H1 (cell line): ENCODE results near the gene GFOD1. TPM values are rescaled to one million over a fixed set of nuclear protein-coding genes. Genes with fewer than 3 reads are reported as not detected.

Source experiments
- CTCF ChIA-PET: fragments of 300-600 bp; sonication (Branson Sonifier 250); formaldehyde crosslinking; loops from one replicate; lab custom pipeline; 2021; ENCODE audit not compliant: partially characterized antibody; lab: Charles Lee
- POLR2A ChIA-PET: fragments of 300-600 bp; sonication (Branson Sonifier 250); formaldehyde crosslinking; loops from one replicate; lab custom pipeline; 2021; ENCODE audit warnings: inconsistent platforms; ENCODE audit not compliant: partially characterized antibody; lab: Charles Lee
- DNase-seq, 2 experiments: peaks; one replicate each; pipeline versions ENCODE4 v3.0.0 to v3.0.0-alpha.2; 2010 to 2022; ENCODE audit warnings: low spot score in 2 of 2, low read depth in 1 of 2, mixed read lengths in 1 of 2
- FAIRE-seq: peaks from 2 replicates; lab custom pipeline; 2011; peaks lifted over from hg19 to GRCh38; lab: Jason Lieb, UNC
- H2AFZ ChIP-seq: 2 replicates; pipeline ENCODE4 v1.8.1; 2012; ENCODE audit warnings: low read length, inconsistent platforms
- H2AK5ac ChIP-seq: 2 replicates; pipeline ENCODE4 v1.6.1; 2013; ENCODE audit warnings: low read depth, low read length
- H2BK120ac ChIP-seq: replicated peaks from 2 replicates; pipeline ENCODE3; 2013; ENCODE audit warnings: low read depth, low read length, inconsistent platforms
- H2BK12ac ChIP-seq: 2 replicates; pipeline ENCODE4 v1.6.1; 2013; ENCODE audit warnings: low read depth, low read length
- H2BK15ac ChIP-seq: 2 replicates; pipeline ENCODE4 v1.6.1; 2013; ENCODE audit warnings: low read length
- H2BK20ac ChIP-seq: 2 replicates; pipeline ENCODE4 v1.6.1; 2013; ENCODE audit warnings: low read length
- H2BK5ac ChIP-seq: 2 replicates; pipeline ENCODE4 v1.6.1; 2013; ENCODE audit warnings: low read depth, low read length
- H3K14ac ChIP-seq: 2 replicates; pipeline ENCODE4 v1.6.1; 2013; ENCODE audit warnings: inconsistent platforms; ENCODE audit not compliant: insufficient read length
- H3K18ac ChIP-seq: 2 replicates; pipeline ENCODE4 v1.6.1; 2013; ENCODE audit warnings: low read length; ENCODE audit errors: extremely low read depth
- H3K23ac ChIP-seq: 2 replicates; pipeline ENCODE4 v1.6.1; 2013; ENCODE audit warnings: inconsistent platforms; ENCODE audit not compliant: insufficient read length
- H3K23me2 ChIP-seq: 2 replicates; pipeline ENCODE4 v1.6.1; 2013; ENCODE audit warnings: low read depth, low read length
- H3K27ac ChIP-seq: 2 replicates; pipeline ENCODE4 v1.6.1; 2011; ENCODE audit warnings: low read depth, low read length, inconsistent platforms
- H3K27me3 ChIP-seq, 4 experiments: replicated peaks in 1 of 4; 1 replicate in 1 of 4; 2 replicates in 3 of 4; pipeline versions ENCODE4 v1.6.1 to v1.8.1; 2011 to 2013; ENCODE audit warnings: low read length in 3 of 4, mild to moderate bottlenecking in 3 of 4, inconsistent platforms in 2 of 4, mixed read lengths in 2 of 4, moderate library complexity in 1 of 4; ENCODE audit not compliant: control insufficient read depth in 3 of 4, insufficient read depth in 3 of 4; ENCODE audit errors: extremely low read depth in 1 of 4
- H3K36me3 ChIP-seq, 4 experiments: 2 replicates each; pipeline versions ENCODE4 v1.6.1 to v1.8.1; 2011 to 2013; ENCODE audit warnings: mild to moderate bottlenecking in 4 of 4, low read length in 3 of 4, moderate library complexity in 2 of 4, control low read depth in 1 of 4, inconsistent platforms in 1 of 4; ENCODE audit not compliant: insufficient read depth in 4 of 4, control insufficient read depth in 2 of 4
- H3K4ac ChIP-seq: replicated peaks from 2 replicates; pipeline ENCODE3; 2013; ENCODE audit warnings: low read length, low read depth, mixed read lengths, inconsistent platforms; ENCODE audit not compliant: insufficient read length
- H3K4me1 ChIP-seq, 4 experiments: replicated peaks in 1 of 4; 1 replicate in 1 of 4; 2 replicates in 3 of 4; pipeline versions ENCODE4 v1.6.1 to v1.8.1; 2011 to 2013; ENCODE audit warnings: low read length in 3 of 4, inconsistent platforms in 2 of 4, mixed read lengths in 1 of 4; ENCODE audit not compliant: insufficient read depth in 4 of 4, control insufficient read depth in 3 of 4
- H3K4me2 ChIP-seq, 2 experiments: 2 replicates each; pipeline versions ENCODE4 v1.6.1 to v1.8.1; 2011 to 2013; ENCODE audit warnings: low read depth in 2 of 2, low read length in 2 of 2, control low read depth in 1 of 2, inconsistent platforms in 1 of 2, mild to moderate bottlenecking in 1 of 2; ENCODE audit not compliant: insufficient read depth in 1 of 2
- H3K4me3 ChIP-seq, 4 experiments: fragments of 200-600, 300-600 bp in 1 of 4; sonication (generic), shearing (Covaris generic), sonication (Bioruptor Twin) in 1 of 4; 2 replicates each; pipeline versions ENCODE4 v1.5.1 to v1.8.1; 2011 to 2016; ENCODE audit warnings: low read length in 4 of 4, low read depth in 3 of 4, control low read depth in 2 of 4, inconsistent platforms in 2 of 4, mild to moderate bottlenecking in 2 of 4, mixed read lengths in 1 of 4, moderate library complexity in 1 of 4; ENCODE audit not compliant: insufficient read depth in 2 of 4; ENCODE audit errors: extremely low read depth in 1 of 4
- H3K56ac ChIP-seq: replicated peaks from 2 replicates; pipeline ENCODE3; 2013; ENCODE audit warnings: low read depth, mild to moderate bottlenecking, mixed read lengths, low read length, inconsistent platforms; ENCODE audit not compliant: insufficient read length
- H3K79me1 ChIP-seq: 2 replicates; pipeline ENCODE4 v1.6.1; 2013; ENCODE audit warnings: low read depth, low read length, control low read depth
- H3K79me2 ChIP-seq, 2 experiments: 2 replicates each; pipeline versions ENCODE4 v1.6.1 to v1.8.1; 2012 to 2013; ENCODE audit warnings: low read length in 2 of 2, mild to moderate bottlenecking in 2 of 2, inconsistent platforms in 1 of 2; ENCODE audit not compliant: insufficient read depth in 2 of 2, control insufficient read depth in 1 of 2
- H3K9ac ChIP-seq, 4 experiments: replicated peaks in 1 of 4; 1 replicate in 1 of 4; 2 replicates in 3 of 4; pipeline versions ENCODE4 v1.6.1 to v1.8.1; 2011 to 2013; ENCODE audit warnings: low read depth in 3 of 4, low read length in 3 of 4, control low read depth in 2 of 4, mild to moderate bottlenecking in 2 of 4, moderate library complexity in 2 of 4, inconsistent platforms in 1 of 4; ENCODE audit errors: extremely low read depth in 1 of 4
- H3K9me3 ChIP-seq, 2 experiments: 2 replicates each; pipeline versions ENCODE4 v1.6.1 to v1.8.1; 2012 to 2013; ENCODE audit warnings: mild to moderate bottlenecking in 2 of 2, moderate library complexity in 2 of 2, control low read depth in 1 of 2, inconsistent platforms in 1 of 2, low read depth in 1 of 2, low read length in 1 of 2, mixed read lengths in 1 of 2; ENCODE audit not compliant: insufficient read depth in 2 of 2
- H4K20me1 ChIP-seq, 2 experiments: replicated peaks in 1 of 2; 2 replicates each; pipeline versions ENCODE3 to v1.8.1; 2011 to 2013; ENCODE audit warnings: inconsistent platforms in 2 of 2, low read length in 2 of 2, mild to moderate bottlenecking in 1 of 2; ENCODE audit not compliant: insufficient read depth in 2 of 2, control insufficient read depth in 1 of 2
- H4K5ac ChIP-seq: 2 replicates; pipeline ENCODE4 v1.6.1; 2013; ENCODE audit warnings: low read length, low read depth, mixed read lengths, inconsistent platforms; ENCODE audit not compliant: insufficient read length
- H4K8ac ChIP-seq: 2 replicates; pipeline ENCODE4 v1.8.0; 2013; ENCODE audit warnings: mild to moderate bottlenecking, moderate library complexity, low read length, inconsistent platforms; ENCODE audit not compliant: insufficient read depth; ENCODE audit errors: extremely low read depth
- H4K91ac ChIP-seq: replicated peaks from 2 replicates; pipeline ENCODE3; 2013; ENCODE audit warnings: low read length, mixed read lengths, inconsistent platforms; ENCODE audit not compliant: insufficient read length
- CHD1 ChIP-seq: IDR thresholded peaks from 2 replicates; pipeline ENCODE4 v1.6.1; 2012; ENCODE audit warnings: low read depth, low read length, improper control_type of control experiment
- NANOG ChIP-seq: IDR thresholded peaks from 2 replicates; pipeline ENCODE4 v1.6.1; 2011; ENCODE audit warnings: low read length, low read depth, mild to moderate bottlenecking, inconsistent platforms; ENCODE audit not compliant: insufficient read depth, poor library complexity, severe bottlenecking
- PHF8 ChIP-seq: fragments of 200-600 bp; sonication (generic); conservative IDR thresholded peaks from 2 replicates; pipeline ENCODE4 v1.7.1; 2012; ENCODE audit warnings: low read depth, mild to moderate bottlenecking, inconsistent platforms, low read length, moderate library complexity
- SIX5 ChIP-seq: IDR thresholded peaks from 2 replicates; pipeline ENCODE4 v1.6.1; 2011; ENCODE audit warnings: mild to moderate bottlenecking, low read depth, low read length
- TAF1 ChIP-seq: IDR thresholded peaks from 2 replicates; pipeline ENCODE4 v1.6.1; 2011; ENCODE audit warnings: mild to moderate bottlenecking, low read depth, low read length
- WGBS, 2 experiments: shearing (Covaris generic) in 1 of 2; methylation state at CpG; one replicate each; pipeline versions ENCODE4 v1.1.6 to v1.1.7; 2013 to 2015; ENCODE audit warnings: low lambda C conversion rate in 2 of 2, mixed read lengths in 2 of 2, inconsistent platforms in 1 of 2, low coverage in 1 of 2, missing lambda C conversion rate in 1 of 2; ENCODE audit not compliant: insufficient replicate concordance in 2 of 2, insufficient coverage in 1 of 2, insufficient read length in 1 of 2; ENCODE audit errors: extremely low coverage in 1 of 2, missing lambda C conversion rate in 1 of 2; 5-methylcytosine and 5-hydroxymethylcytosine counted together
- polyA plus RNA-seq, 7 experiments: library from polyadenylated mRNA; depleted of rRNA in 3 of 7; stranded (reverse) in 5 of 7; unstranded in 2 of 7; fragments of >200 nt in 5 of 7; fragments of 200-250 nt in 2 of 7; gene quantifications; 1 replicate in 5 of 7; 2 replicates in 1 of 7; 4 replicates in 1 of 7; pipeline versions ENCODE4 v1.2.1 to v1.2.3, GENCODE V29; 2011 to 2013; ENCODE audit warnings: missing spikeins in 2 of 7, mixed read lengths in 2 of 7
- total RNA-seq: library from RNA; stranded (reverse); fragmentation: NEBNext Ultra II Directional; extraction: Animal tissue kit (Norgen Biotek cat#: 25700); gene quantifications from 2 replicates; pipeline ENCODE4 v1.2.1, GENCODE V29; 2021

Gene GFOD1
- total and polyA plus RNA-seq, 2 of the 8 experiments (the other 6 are each of a cell fraction or from before 2014, with no cell fraction given), result 2.5 to 8.8 TPM

- H3K4me2 ChIP-seq, result no peak overlapping the region
- FAIRE-seq, result no peak
These were observed 32.8 kb downstream of the GFOD1 start for GRCh38 chr6:13454286-13455221.

More at GRCh38 chr6:13454286-13455221, 32.8 kb downstream of the GFOD1 start:
- no peak overlapping the region for H2AFZ ChIP-seq
- no peak for DNase-seq
- H3K9me3 ChIP-seq, result no peaks in the 10 kb centered on the region
- no peak overlapping the region for H2BK20ac ChIP-seq
- no peaks in the 10 kb centered on the region for H3K23me2 ChIP-seq
- H3K79me1 ChIP-seq, result peaks cover 3% of the 10 kb centered on the region; the same call in 1 of the 2 replicates
- H4K91ac ChIP-seq, result no peak overlapping the region
- H4K8ac ChIP-seq, result no peak overlapping the region
- TF ChIP-seq NANOG, result no peak
- no peak for TF ChIP-seq SIX5
- no peak for TF ChIP-seq TAF1
- no peak for TF ChIP-seq CHD1
- no peak for TF ChIP-seq PHF8
- H3K4me1 ChIP-seq, result peaks cover 0 to 11% (median 1%) of the 10 kb centered on the region in 4 experiments; a peak in 1 of 7 replicates
- no peak overlapping the region for H3K18ac ChIP-seq
- H3K27me3 ChIP-seq, result no peaks in the 10 kb centered on the region
- H3K27ac ChIP-seq, result no peak overlapping the region
- no peak overlapping the region for H2BK120ac ChIP-seq
- CTCF ChIA-PET, result interaction anchor here (1.2 to 2.9 kb wide), 3 partner anchors 8 to 170 kb away, joined by 3 to 10 read pairs (median 3); no protein-coding TSS in a partner anchor
- no peak overlapping the region for H3K4me3 ChIP-seq
- H2BK5ac ChIP-seq, result no peak overlapping the region; the same call in 1 of the 2 replicates
- H3K23ac ChIP-seq, result no peak overlapping the region
- peak overlapping the region; percentile 51 for H2BK12ac ChIP-seq
- H2BK15ac ChIP-seq, result no peak overlapping the region
- H3K36me3 ChIP-seq, result no peaks in the 10 kb centered on the region
- H3K14ac ChIP-seq, result no peak overlapping the region
- H3K79me2 ChIP-seq, result no peaks in the 10 kb centered on the region; a peak in 1 of 4 replicates
- POLR2A ChIA-PET, result interaction anchor here (0.7 to 1.4 kb wide), 4 partner anchors 9 to 34 kb away, joined by 3 read pairs; no protein-coding TSS in a partner anchor
- H4K20me1 ChIP-seq, result no peaks in the 10 kb centered on the region
- H3K56ac ChIP-seq, result no peak overlapping the region
- no peak overlapping the region for H3K4ac ChIP-seq
- 92% methylated on average over 11 of the region's 11 CpGs; no CpG with 5 or more reads in 1 of the 2 experiments for WGBS, 2 experiments
- no peak overlapping the region; the same call in 1 of the 2 replicates for H2AK5ac ChIP-seq
- no peak overlapping the region for H4K5ac ChIP-seq
- H3K9ac ChIP-seq, result no peak overlapping the region
